Kidney (tissue), 14 donors: ENCODE results near the gene TMEM205. TPM values are rescaled to one million over a fixed set of nuclear protein-coding genes. Genes with fewer than 3 reads are reported as not detected.

Experiments
- DNase-seq, 5 donors: peaks; one replicate each; pipeline ENCODE4 v3.0.0-alpha.2; 2013 to 2020
- FAIRE-seq: peaks from 2 replicates; lab custom pipeline; 2012; peaks lifted over from hg19 to GRCh38; lab: Jason Lieb, UNC
- H3K27ac ChIP-seq, 2 donors: one replicate each; pipeline ENCODE4 v1.7.0; 2013; ENCODE audit warnings: low read depth in 2 of 2, low read length in 2 of 2, inconsistent platforms in 1 of 2
- H3K27me3 ChIP-seq: one replicate; pipeline ENCODE4 v1.7.1; 2013; ENCODE audit warnings: low read length, inconsistent platforms; ENCODE audit not compliant: control insufficient read depth, insufficient read depth
- H3K36me3 ChIP-seq, 3 donors: one replicate each; pipeline versions ENCODE4 v1.7.0 to v1.7.1; 2013; ENCODE audit warnings: low read length in 3 of 3, control low read depth in 1 of 3, inconsistent platforms in 1 of 3; ENCODE audit not compliant: insufficient read depth in 3 of 3, control insufficient read depth in 2 of 3
- H3K4me1 ChIP-seq, 3 donors: one replicate each; pipeline versions ENCODE4 v1.7.0 to v1.7.1; 2013; ENCODE audit warnings: low read length in 3 of 3, inconsistent platforms in 1 of 3, low read depth in 1 of 3; ENCODE audit not compliant: control insufficient read depth in 2 of 3, insufficient read depth in 2 of 3
- H3K4me3 ChIP-seq, 3 donors: one replicate each; pipeline versions ENCODE4 v1.7.0 to v1.8.1; 2013; ENCODE audit warnings: low read length in 3 of 3, control low read depth in 1 of 3, inconsistent platforms in 1 of 3
- H3K9ac ChIP-seq, 3 donors: one replicate each; pipeline versions ENCODE4 v1.7.0 to v1.7.1; 2013; ENCODE audit warnings: low read length in 3 of 3, control low read depth in 1 of 3, inconsistent platforms in 1 of 3
- H3K9me3 ChIP-seq, 3 donors: one replicate each; pipeline versions ENCODE4 v1.7.0 to v1.7.1; 2013; ENCODE audit warnings: low read length in 3 of 3, control low read depth in 1 of 3, inconsistent platforms in 1 of 3; ENCODE audit not compliant: control insufficient read depth in 2 of 3, insufficient read depth in 1 of 3
- intact Hi-C: fragments of 100-400 bp; cut with DNase I; formaldehyde crosslinking; loops from one replicate; pipeline ENCODE4 v1.11.1; 2022
- polyA plus RNA-seq: library from polyadenylated mRNA; stranded (reverse); fragments of 350-450 nt; fragmentation: Illumina TruSeq; extraction: RNeasy Lipid Tissue Mini Kit (QIAGEN cat#74804); gene quantifications from one replicate; pipeline ENCODE4 v1.2.3, GENCODE V29; 2014; ENCODE audit warnings: low read depth, low replicate concordance; ENCODE audit not compliant: insufficient read depth
- total RNA-seq: library from RNA; stranded (reverse); fragmentation: NEBNext Ultra II Directional; extraction: Animal tissue kit (Norgen Biotek cat#: 25700); gene quantifications from one replicate; pipeline ENCODE4 v1.2.1, GENCODE V29; 2021
- TF ChIP-seq, protein P1 (sequence below): IDR thresholded peaks from 3 replicates; pipeline ENCODE4 v1.5.1; 2012; ENCODE audit warnings: mild to moderate bottlenecking, moderate library complexity, borderline replicate concordance; ENCODE audit not compliant: insufficient read depth; ENCODE audit errors: extremely low read depth
- donor health status: control.
- donor health status: control.
- donor health status: control.
- donor health status: control.
- donor health status: control.
- donor health status: DM: yes; HTN: yes; CAD: no.
- donor health status: Normal renal cell carcinoma (clear cell type).

Gene TMEM205
- total and polyA plus RNA-seq, 2 donors from 2014 or later, result 150 to 417 TPM

DNA sequence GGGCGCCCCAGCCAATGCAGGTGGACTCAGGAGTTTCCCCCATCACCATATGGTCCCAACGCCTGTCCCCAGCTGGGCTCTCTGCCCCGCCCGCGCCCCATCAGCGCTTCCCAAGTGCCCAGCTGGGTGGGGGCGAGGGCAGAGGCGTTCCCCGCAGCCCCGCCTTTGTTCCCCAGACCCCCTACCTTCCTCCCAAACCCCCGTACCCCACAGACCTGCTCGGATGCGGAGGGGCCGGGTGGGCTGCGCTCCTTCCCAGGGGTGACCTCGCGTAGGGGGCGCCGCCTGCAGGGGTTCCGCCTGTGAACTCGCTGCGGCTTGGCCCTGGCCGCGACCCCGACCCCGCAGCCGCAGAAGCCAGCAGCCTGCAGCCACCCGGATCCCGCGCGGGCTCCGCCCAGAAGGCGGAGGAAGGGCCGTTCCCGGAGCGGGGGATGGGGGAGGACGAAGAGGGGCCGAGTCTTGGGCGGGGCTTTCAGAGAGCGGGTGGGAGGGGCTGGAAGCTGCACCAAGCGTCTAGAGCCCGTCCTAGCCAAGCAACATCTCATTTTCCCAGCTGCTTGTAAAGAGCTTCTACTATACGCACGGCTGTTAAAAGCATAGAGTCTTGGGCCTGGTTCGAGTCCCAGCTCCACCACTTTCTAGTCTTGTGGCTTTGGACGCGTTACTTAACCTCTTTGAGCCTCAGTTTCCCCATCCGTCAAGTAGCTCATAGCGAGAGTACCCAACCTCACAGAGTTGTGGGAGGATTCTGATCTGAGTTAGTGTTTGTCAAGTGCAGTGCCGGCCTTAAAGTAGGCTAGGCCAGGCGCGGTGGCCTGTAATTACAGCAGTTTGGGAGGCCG, 6.6 kb downstream of the TMEM205 start, which contains the start of gene RAB3D:
Gene RAB3D (minus strand): TSS at position 404 of the 845 bp plus-strand sequence. CDS start 2,258 bp downstream, outside the sequence.
- intact Hi-C loops, result no loop called here
- TF ChIP-seq, protein P1, sequence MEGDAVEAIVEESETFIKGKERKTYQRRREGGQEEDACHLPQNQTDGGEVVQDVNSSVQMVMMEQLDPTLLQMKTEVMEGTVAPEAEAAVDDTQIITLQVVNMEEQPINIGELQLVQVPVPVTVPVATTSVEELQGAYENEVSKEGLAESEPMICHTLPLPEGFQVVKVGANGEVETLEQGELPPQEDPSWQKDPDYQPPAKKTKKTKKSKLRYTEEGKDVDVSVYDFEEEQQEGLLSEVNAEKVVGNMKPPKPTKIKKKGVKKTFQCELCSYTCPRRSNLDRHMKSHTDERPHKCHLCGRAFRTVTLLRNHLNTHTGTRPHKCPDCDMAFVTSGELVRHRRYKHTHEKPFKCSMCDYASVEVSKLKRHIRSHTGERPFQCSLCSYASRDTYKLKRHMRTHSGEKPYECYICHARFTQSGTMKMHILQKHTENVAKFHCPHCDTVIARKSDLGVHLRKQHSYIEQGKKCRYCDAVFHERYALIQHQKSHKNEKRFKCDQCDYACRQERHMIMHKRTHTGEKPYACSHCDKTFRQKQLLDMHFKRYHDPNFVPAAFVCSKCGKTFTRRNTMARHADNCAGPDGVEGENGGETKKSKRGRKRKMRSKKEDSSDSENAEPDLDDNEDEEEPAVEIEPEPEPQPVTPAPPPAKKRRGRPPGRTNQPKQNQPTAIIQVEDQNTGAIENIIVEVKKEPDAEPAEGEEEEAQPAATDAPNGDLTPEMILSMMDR, result no peak
- H3K9ac ChIP-seq, result peak within 1 kb of the TSS in 2 of 3 donors; percentile 32 to 71

DNA sequence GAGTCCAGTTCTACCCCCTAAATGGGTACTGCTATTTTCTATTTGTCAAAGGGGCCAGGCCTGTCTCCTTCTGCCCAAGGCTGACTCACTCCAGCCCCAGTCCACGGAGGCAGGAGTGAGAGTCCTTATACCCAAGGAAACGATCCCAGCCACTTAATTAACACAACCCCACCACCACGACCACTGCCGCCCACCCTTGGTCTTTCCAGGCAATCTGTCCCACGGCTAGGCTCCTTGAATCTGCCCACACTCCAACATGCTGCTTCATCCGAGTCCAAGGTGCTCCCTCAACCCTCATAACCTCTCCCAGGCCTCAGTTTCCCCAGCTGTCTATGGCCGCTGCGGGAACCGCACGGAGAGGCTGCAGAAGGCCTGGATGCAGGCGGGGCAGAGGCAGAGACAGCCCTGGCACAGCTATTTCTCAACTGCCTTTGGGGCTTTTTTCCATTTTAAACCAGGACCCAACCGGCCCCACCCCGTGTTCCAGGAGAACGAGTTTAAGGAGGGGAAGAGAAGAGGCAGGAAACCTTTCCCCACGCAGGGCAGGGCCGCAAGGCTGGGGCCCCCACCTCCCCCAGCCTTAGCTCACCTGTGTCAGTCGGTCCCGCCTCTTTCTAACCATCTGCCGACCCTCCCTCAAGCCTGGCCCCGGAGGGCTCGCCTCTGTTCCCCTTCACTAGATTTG, 7.4 kb downstream of the TMEM205 start:
- Histone ChIP-seq H3K4me3 (peak overlapping the region; percentile 26 to 67 (median 58)), H3K36me3 (peaks cover 0 to 7% (median 2%) of the 10 kb centered on the region in 3 donors), H3K27ac (peak overlapping the region; percentile 40 to 57), H3K9ac (peak overlapping the region in 1 of 3 donors; percentile 71), H3K27me3 (no peaks in the 10 kb centered on the region), H3K4me1 (peaks cover 0 to 9% (median 4%) of the 10 kb centered on the region in 3 donors), H3K9me3 (no peaks in the 10 kb centered on the region)
- DNase-seq, result peak in 3 of 5 donors; percentile 19 to 77 (median 70)
- no peak for FAIRE-seq
- intact Hi-C loops, result no loop called here
- TF ChIP-seq, protein P1, result no peak

More for the DNA sequence above, 6.6 kb downstream of the TMEM205 start, which contains the start of gene RAB3D:
- Histone ChIP-seq H3K4me3 (peak within 1 kb of the TSS; percentile 43 to 67 (median 66)), H3K9me3 (no peaks in the 10 kb centered on the region), H3K27ac (peak within 1 kb of the TSS; percentile 40 to 57), H3K4me1 (peaks cover 0 to 10% (median 4%) of the 10 kb centered on the region in 3 donors), H3K36me3 (peaks cover 0 to 7% (median 2%) of the 10 kb centered on the region in 3 donors), H3K27me3 (no peaks in the 10 kb centered on the region)
- no peak for FAIRE-seq
- DNase-seq, result peak; percentile 95 to 98 (median 96)

DNA sequence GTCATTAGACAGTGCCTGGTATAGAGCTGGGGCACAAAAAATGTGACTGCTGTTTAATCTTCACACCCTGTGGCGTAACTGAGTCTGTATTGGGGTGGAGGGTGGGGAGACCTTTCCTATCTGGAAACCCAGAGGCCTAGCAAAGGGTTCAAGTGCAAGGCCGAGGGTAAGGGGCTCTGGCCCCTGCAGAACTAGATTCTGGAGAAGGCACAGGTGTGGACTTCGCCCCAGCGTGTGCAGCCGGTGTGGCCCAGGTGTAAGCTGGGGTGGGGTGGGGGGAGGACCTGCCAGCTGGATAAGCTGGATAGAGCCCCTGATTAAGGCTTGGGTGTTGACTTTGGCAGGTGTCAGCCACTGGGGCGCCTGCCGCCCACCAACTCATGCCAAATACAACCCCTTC, 7.9 kb downstream of the TMEM205 start:
- no peak overlapping the region for H3K27ac ChIP-seq
- no peak for DNase-seq
- no peak overlapping the region for H3K4me3 ChIP-seq
- no peaks in the 10 kb centered on the region for H3K9me3 ChIP-seq
- TF ChIP-seq, protein P1, result no peak
- peaks cover 0 to 7% (median 2%) of the 10 kb centered on the region in 3 donors for H3K36me3 ChIP-seq
- no peaks in the 10 kb centered on the region for H3K27me3 ChIP-seq
- H3K4me1 ChIP-seq, result peaks cover 0 to 9% (median 4%) of the 10 kb centered on the region in 3 donors
- intact Hi-C loops, result no loop called here
- no peak overlapping the region for H3K9ac ChIP-seq
- no peak for FAIRE-seq
